ENCODE data around the gene SBF2. TPM values are rescaled to one million over a fixed set of nuclear protein-coding genes. Genes with fewer than 3 reads are reported as not detected.
A peak's percentile ranks its signal among the peaks of the same experiment; 100 is the strongest.

SBF2 gene
- total RNA-seq, 4 donors from 2014 or later: 75.0 to 104 (median 86.9) TPM

DNA sequence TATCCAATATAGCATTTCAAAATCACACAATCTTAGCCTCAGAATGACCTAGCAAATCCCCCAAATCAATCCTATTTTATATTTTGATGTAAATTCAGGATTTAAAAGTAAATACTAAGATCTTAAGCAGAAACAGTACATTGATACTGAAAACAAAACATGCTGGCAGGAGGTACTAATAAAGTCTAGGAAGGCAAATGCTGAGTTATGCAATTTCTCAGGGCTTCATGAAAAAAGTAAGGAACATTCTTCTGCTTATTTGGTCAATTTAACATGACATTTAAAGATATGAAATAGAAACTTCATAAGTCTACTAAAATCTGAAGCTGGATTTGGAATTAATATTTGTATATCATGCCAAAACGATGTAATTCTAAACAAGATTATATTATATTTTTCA is 476.8 kb downstream of the SBF2 start:
- peaks cover 0 to 22% (median 0%) of the 10 kb centered on the region in 4 donors for H3K4me1 ChIP-seq
- TF ChIP-seq, protein P1, sequence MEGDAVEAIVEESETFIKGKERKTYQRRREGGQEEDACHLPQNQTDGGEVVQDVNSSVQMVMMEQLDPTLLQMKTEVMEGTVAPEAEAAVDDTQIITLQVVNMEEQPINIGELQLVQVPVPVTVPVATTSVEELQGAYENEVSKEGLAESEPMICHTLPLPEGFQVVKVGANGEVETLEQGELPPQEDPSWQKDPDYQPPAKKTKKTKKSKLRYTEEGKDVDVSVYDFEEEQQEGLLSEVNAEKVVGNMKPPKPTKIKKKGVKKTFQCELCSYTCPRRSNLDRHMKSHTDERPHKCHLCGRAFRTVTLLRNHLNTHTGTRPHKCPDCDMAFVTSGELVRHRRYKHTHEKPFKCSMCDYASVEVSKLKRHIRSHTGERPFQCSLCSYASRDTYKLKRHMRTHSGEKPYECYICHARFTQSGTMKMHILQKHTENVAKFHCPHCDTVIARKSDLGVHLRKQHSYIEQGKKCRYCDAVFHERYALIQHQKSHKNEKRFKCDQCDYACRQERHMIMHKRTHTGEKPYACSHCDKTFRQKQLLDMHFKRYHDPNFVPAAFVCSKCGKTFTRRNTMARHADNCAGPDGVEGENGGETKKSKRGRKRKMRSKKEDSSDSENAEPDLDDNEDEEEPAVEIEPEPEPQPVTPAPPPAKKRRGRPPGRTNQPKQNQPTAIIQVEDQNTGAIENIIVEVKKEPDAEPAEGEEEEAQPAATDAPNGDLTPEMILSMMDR (IDR thresholded peaks at IDR 0.05): no peak
- no peak for TF ChIP-seq POLR2A (IDR thresholded peaks at IDR 0.05)
- TF ChIP-seq EP300 (IDR thresholded peaks at IDR 0.05): no peak
- no peak for DNase-seq (ENCODE audit: low spot score in 2 of 2)
- no peaks in the 10 kb centered on the region for H3K27me3 ChIP-seq
- H3K4me3 ChIP-seq: no peak overlapping the region
- peaks cover 0 to 35% (median 0%) of the 10 kb centered on the region in 3 donors for H3K36me3 ChIP-seq
- WGBS, 2 donors: 94 to 97% methylated on average over 1 of the region's 1 CpG
- H3K27ac ChIP-seq: no peak overlapping the region
- no peaks in the 10 kb centered on the region for H3K9me3 ChIP-seq

DNA sequence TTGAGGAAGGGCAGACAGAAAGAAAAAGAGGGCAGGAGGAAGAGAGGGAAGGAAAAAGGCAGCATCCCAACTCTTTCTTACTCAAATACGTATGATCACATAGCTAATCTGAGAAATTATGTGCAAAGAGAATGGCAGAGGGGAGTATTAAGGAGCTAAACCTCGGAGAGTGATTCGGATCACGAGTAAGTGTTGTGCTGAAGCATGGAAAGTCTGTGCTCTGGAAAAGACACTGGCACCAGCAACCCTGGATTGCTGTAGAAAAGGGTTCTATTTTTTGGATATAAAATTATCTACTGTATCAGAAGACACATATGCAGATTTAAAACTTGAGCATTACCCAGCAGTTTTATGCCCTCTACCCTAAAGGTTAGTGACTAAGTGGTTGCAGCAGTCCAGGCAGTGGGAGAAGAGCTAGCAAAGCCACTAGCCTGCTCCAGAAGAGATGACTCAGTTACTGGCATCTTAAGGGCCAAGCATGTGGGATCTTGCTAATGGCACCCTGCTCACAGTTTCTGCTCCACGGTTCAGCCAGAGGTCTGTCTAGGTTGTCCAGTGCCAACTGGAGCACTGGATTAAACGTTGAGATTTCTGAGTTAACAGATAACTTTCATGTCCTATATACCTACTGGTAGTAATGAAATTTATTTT is 478.4 kb downstream of the SBF2 start:
- DNase-seq (ENCODE audit: low spot score in 2 of 2): no peak
- WGBS, 2 donors: 79 to 82% methylated on average over 6 of the region's 6 CpGs
- TF ChIP-seq EP300 (IDR thresholded peaks at IDR 0.05): no peak
- no peak for TF ChIP-seq POLR2A (IDR thresholded peaks at IDR 0.05)
- TF ChIP-seq, protein P1 (IDR thresholded peaks at IDR 0.05): no peak

DNA sequence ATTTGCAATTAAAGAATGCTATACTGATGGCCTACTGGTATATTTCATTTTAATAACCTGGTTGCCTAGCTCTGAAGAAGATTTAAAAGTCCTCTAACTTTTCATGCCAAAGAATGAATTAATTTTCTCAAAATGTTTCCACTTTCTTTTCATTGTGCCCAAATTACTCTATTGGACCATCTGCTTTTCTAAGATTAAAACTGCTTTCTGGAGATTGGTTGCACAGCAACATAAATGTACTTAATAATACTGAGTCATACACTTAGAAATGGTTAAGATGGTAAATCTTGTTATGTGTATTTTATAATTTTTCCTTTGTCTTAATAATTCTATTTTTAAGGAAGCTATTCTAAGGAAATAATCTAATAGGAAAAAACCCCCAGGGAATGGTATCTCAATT is 479.9 kb downstream of the SBF2 start:
- no peak overlapping the region for H3K4me3 ChIP-seq
- peaks cover 0 to 51% (median 0%) of the 10 kb centered on the region in 3 donors for H3K36me3 ChIP-seq
- peaks cover 0 to 5% (median 0%) of the 10 kb centered on the region in 4 donors for H3K4me1 ChIP-seq
- no peak overlapping the region for H3K27ac ChIP-seq
- TF ChIP-seq EP300 (IDR thresholded peaks at IDR 0.05) (no peak), POLR2A (IDR thresholded peaks at IDR 0.05) (no peak)
- TF ChIP-seq, protein P1 (IDR thresholded peaks at IDR 0.05): no peak
- DNase-seq (ENCODE audit: low spot score in 2 of 2): no peak
- H3K9me3 ChIP-seq: no peaks in the 10 kb centered on the region
- H3K27me3 ChIP-seq: no peaks in the 10 kb centered on the region

More for the DNA sequence above, 478.4 kb downstream of the SBF2 start:
- Histone ChIP-seq H3K36me3 (peaks cover 0 to 50% (median 0%) of the 10 kb centered on the region in 3 donors), H3K27ac (no peak overlapping the region), H3K27me3 (no peaks in the 10 kb centered on the region), H3K9me3 (no peaks in the 10 kb centered on the region), H3K4me3 (no peak overlapping the region), H3K4me1 (peaks cover 0 to 8% (median 0%) of the 10 kb centered on the region in 4 donors)

DNA sequence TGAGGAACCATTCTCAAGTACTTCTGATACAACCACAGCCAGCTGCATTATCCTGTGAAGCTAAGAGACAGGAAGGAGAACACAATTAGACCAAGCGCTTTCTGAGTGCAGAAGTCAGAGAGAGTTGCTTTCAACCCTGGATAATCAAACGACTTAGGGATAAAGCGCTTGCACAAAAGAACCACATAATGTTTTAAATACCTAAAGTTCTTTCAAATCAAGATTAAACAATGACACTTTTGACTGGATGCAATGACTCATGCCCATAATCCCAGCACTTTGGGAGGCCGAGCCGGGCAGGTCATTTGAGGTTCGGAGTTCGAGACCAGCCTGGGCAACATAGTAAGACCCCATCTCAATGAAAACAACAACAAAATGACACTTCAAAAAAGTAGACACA is 485.1 kb downstream of the SBF2 start:
- no peak for DNase-seq (ENCODE audit: low spot score in 2 of 2)
- Histone ChIP-seq H3K4me1 (peaks cover 0 to 23% (median 0%) of the 10 kb centered on the region in 4 donors), H3K9me3 (no peaks in the 10 kb centered on the region), H3K27me3 (no peaks in the 10 kb centered on the region), H3K27ac (peak overlapping the region in 1 of 4 donors; percentile 10), H3K36me3 (peaks cover 0 to 69% (median 0%) of the 10 kb centered on the region in 3 donors), H3K4me3 (no peak overlapping the region)
- TF ChIP-seq EP300 (IDR thresholded peaks at IDR 0.05): no peak
- TF ChIP-seq, protein P1 (IDR thresholded peaks at IDR 0.05): no peak
- TF ChIP-seq POLR2A (IDR thresholded peaks at IDR 0.05): no peak
- WGBS, 2 donors: 47% methylated on average over 7 of the region's 7 CpGs

DNA sequence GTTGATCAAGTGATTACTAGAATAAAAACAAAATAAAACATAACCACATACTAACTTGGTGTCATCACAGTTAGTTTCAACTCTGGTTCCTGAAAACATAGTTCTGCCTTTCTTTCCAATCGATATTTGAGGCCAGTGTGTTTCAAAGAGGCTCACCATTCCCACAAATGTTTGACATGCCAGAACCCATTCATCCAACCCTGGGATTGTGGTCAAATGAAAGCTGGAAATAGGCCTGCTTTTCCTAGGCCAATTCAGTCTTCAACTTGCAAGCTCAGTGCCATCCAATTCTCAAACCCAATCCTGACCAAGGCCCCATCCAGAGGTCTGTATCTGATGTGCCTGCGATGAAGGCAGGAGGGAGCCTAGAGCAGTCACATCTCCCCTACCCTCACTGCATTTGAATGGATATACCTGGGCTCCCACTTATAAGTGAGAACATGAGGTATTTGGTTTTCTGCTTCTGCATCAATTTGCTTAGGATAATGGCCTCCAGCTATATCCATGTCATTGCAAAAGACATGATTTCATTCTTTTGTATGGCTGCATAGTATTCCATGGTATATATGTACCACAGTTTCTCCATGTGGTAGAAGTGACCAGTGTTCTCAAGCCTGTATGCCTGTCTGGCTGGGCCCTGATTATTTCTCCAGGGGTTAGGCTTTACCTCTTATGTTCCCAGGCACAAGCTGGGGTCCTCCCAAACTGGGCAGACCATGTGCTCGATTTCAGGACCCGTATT is 486.9 kb downstream of the SBF2 start:
- H3K27ac ChIP-seq: no peak overlapping the region
- no peaks in the 10 kb centered on the region for H3K9me3 ChIP-seq
- TF ChIP-seq EP300 (IDR thresholded peaks at IDR 0.05): no peak
- TF ChIP-seq, protein P1 (IDR thresholded peaks at IDR 0.05): no peak
- no peak for TF ChIP-seq POLR2A (IDR thresholded peaks at IDR 0.05)
- H3K36me3 ChIP-seq: peaks cover 0 to 51% (median 0%) of the 10 kb centered on the region in 3 donors
- no peaks in the 10 kb centered on the region for H3K27me3 ChIP-seq
- peaks cover 0 to 38% (median 0%) of the 10 kb centered on the region in 4 donors for H3K4me1 ChIP-seq
- H3K4me3 ChIP-seq: no peak overlapping the region
- WGBS, 2 donors: 91% methylated on average over 4 of the region's 4 CpGs
- no peak for DNase-seq (ENCODE audit: low spot score in 2 of 2)

Measured in tibial nerve (tissue), 4 donors.